ENCODE measurements around the gene SNX25. TPM values are rescaled to one million over a fixed set of nuclear protein-coding genes. Genes with fewer than 3 reads are reported as not detected.

Gene SNX25
- polyA plus RNA-seq, 5 donors, result 13.8 to 19.2 (median 18.3) TPM

DNA sequence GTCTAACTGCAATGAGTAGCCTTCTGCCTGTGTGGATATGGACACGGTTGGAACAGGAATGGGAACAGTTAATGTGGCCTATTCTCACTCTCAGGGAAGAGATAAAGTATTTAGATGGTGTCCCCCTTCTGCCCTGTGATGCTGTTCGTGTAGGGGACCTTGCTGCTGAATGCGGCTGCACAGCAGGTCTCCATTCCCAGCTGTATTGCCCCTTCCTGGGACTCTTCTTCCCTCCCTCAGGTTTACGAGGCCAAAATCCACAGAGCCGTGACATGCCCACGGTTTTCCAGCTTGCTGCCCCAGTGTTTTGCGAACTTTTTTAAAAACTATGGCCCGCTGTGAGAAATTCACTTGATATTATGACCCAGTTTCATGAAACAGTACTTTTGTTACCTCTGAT lies 50.3 kb downstream of the SNX25 start:
- DNase-seq, result no peak

DNA sequence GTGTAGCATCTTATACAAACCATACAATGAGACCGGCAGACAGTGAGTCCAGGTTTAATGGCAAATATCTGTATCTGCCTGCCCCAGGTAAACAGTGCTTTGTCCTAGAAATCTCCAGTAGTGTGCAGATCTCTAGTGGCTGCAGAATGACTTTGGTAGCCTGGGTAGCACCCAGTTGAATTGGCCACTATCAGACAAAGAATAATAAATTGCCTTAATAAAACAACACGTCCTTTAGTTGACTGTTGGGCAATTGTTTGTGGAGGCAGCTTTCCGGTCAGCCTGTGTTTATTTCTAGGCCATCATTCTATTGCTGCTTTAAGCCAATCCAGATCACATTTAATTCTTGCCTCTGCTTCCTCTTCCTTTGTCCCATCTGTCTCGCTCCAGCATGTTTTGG lies 52.5 kb downstream of the SNX25 start:
- no peak for DNase-seq

DNA sequence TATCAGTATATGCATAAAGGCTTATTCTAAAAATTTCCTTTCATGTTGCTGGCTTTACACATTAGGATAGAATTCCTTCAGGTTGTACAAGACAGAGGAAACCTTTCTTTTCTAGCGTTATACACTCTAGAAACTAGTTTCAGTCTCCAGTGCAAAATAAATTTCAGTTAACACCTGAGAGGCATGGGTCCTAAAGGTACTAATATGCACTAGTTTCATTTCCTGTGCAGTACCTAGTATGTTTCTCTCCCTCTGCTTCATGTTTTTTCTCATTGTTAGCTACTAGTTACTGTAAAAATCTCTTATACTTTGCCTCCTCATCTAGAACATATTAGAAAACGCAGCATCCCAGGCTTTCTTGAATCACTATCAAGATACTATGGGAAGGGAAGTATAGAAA lies 54.0 kb downstream of the SNX25 start:
- no peak for DNase-seq

DNA sequence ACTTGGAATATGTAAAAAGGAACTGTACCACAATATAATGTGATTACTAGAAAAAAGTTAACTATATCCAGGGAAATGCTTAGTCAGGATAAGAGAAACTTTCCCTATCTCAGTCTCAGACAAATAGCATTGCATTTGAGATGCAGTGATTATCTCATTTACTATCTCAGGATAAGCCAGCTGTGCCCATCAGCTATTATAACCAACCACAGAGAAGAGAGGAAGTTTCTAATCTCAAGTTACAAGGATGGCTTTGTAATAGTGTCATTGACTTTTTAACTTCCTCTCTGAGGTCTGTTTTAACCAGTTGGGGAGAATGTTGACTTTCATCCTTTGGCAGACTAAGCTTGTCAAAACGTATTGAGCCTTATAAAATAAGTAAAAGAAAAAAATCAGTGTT lies 56.5 kb downstream of the SNX25 start:
- DNase-seq, result no peak

DNA sequence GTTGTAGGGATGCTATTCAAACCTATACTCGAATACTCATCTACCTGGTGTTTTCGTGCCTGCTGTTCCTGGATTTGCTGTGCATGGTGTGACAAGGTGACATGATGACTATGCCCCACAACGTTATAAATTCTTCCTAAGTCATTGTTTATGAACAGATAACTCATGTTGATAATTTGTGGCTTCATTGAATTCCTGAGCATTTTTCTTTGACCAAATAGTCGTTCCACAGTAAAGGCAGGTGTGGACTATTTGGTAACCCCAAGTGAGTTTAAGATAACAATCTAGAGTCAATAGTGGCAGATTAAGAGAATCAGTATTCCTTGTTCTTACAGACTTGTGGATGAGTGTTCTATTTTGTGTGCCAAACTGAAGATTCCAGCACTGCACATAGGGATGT lies 59.9 kb downstream of the SNX25 start:
- no peak for DNase-seq

DNA sequence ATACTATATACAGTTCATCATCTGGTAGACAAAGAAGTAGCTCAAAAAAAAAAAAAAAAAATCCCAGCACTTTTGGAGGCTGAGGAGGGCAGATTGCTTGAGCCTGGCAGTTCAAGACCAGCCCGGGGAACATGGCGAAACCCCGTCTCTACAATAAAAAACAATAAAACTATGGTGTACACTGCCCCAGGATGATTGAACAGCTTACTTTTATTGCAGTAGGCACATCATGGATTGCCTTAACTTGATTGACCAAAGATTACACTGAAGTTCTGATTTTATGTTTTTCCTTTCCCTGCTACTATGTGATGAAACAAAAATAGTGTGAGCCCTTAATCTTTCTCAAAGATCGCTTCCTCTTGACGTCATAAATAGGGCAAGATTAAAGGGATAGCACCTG lies 60.6 kb downstream of the SNX25 start:
- no peak for DNase-seq

DNA sequence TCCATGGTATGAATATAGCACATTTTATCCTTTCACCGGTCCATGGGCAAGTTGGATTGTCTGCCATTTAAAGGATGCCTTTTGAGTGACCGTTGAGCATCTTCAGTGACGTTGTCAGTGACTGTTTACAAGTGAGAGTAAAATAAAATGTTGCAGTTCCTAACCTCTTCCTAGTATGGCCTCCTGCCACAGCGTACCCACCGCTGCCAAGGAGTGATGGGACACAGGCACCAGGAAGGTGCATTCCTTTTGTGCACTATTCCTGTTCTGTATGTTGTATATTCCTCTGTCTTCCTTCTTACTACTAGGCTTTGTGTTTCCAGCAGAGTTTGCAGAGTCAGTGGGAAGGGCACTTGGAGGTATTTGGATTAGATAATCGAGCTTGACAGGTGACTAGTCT lies 61.5 kb downstream of the SNX25 start:
- DNase-seq, result no peak

DNA sequence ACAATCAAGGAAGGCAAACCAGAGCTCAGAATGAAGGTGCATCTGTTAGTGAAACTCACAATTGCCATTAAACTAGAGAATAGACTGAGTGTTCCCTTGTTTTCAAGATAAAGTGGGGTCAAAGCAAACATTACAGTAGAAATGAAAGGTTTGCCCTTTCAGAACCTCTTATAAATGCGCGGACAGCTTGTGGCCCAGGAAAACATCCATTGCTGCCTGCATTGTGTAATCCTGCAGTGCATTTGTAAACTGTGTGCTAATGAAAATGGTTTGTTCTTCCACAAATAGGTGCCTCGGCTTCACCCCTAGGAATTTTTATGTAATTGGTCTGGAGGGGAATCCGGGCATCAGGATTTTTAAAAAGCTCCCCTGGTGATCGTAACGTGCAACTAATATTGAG lies 62.8 kb downstream of the SNX25 start:
- DNase-seq, result no peak

DNA sequence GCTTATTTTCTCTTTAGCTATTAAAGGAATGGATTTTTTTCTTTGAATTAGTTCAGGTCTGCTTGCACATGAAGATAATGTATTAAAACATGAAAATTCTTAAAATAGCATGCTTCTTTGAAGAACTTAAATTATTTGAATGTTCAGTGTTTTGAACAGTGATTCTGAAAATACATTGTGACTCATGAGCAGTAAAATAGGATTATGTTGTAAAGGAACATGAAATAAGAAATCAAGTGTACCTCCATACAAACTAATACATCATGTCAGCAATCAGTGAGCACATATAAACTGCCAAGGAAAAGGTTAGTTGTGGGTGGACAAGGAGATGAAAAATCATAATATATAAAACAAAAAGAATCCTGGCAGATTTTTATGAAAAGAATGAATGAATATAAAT lies 66.1 kb downstream of the SNX25 start:
- DNase-seq, result no peak

DNA sequence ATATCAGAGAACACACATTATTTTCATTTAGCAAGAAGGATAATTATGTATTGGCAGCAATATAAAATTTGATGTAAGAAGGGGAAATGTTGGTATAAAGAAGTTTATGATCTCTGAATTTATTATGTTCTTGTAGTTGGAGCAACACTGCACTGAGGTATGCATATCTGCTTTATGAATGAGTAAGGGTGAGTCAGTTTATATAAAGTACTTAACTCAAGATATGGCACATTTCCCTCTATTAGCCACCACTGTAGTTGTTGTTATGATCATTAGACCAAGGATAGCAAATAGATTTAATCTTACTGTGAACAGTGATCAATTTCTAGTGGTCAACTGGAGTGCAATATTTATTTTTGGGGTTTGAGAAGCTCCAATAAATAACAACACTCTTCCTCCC lies 66.6 kb downstream of the SNX25 start:
- DNase-seq, result no peak

DNA sequence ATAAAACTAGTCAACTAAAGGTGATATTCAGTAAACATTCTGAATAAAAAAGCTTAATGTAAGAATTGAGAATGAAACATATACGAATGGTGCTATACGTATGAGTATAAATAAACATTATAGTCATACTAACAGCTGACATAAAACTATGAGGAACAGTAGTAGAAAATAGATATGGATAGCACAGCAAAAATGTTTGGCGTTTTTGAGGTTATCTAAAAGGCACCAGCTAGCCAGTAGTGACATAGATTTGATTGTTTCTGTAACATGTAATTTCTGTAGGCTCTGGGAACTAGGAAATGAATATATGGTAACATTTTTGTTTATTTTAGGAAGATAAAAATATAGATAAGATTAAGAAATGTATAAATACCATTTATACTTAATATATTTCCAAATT lies 69.3 kb downstream of the SNX25 start:
- no peak for DNase-seq

DNA sequence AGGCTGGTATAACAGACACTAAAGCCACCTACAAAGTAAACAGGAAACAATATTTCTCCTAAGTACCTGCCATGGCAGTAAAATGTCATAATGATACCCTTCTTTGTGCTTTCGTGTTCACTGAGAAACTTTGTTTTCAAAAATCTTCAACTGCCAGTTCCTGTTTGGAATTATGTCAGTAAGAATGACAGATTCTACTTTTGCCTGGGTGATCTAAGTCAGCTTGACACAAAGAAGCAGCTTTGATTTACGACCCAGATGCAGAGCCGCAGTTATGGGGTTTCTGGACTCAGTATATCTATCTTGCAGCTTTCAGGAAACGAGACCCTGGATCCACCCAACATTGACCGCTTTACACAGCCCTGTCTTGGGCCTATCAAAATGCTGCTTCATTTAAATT lies 71.2 kb downstream of the SNX25 start:
- no peak for DNase-seq

DNA sequence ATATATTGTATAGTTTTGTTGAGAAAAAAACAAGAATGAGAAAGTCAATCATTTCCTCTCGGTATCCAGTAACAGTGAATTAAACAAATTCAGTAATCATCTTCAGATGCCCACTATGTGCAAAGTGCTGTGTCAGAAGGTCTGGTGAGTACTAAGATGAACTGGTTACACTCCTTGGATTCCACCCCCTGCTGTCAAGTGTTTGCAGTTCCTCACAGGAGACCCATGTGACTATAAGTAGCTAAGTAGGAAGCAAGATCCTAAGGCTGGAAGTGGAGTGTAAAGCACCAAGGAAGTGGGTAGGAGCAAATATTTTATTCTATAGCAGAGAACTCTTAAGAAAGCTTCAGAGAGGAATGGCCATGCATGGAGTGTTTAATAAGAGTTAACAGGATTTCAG lies 73.6 kb downstream of the SNX25 start:
- peak in 1 of 2 donors; percentile 30 for DNase-seq

DNA sequence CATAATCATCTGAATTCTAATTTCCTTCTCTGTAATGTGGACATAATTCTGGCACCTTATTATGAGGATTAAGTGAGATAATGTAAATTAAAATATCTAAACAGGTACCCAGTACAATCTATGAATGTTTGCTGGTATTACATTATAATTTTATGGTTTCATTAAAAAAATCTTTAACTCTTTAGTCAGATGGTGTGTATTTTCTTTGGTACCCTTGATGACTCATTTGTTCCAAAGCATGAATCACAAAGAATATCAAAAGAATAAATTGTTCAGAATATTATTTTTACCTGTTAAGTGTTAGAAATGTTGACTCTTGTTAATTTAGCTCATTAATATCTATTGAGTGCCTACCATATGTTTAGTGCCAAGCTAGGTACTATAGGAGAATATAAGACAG lies 74.3 kb downstream of the SNX25 start:
- DNase-seq, result no peak

DNA sequence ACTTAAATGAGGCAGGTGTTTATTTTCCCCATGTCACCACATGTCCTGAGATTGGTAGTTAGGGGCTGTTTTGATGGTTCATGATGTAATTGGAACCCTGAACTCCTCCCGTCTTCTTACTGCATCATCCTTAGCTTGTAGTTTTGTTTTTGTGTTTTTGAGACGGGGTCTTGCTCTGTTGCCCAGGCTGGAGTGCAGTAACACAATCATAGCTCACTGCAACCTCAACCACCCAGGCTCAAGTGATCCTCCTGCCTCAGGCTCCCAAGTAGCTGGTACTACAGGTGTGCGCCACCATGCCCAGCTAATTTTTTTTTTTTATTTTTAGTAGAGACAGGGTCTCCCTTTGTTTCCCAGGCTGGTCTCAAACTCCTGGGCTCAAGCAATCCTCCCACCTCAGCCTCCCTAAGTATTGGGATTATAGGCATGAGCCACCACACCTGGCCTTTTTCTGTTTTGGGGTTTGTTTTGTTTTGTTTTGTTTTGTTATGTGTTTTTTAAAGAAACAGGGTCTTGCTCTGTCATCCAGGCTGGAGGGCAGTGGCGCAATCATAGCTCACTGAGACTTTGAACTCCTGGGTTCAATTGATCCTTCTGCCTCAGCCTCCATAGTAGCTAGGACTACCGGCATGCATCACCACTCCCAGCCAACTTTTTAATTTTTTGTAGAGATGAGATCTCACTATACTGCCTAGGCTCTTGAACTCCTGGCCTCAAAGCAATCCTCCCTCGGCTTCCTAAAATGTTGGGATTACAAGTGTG lies 76.4 kb downstream of the SNX25 start:
- no peak for DNase-seq

DNA sequence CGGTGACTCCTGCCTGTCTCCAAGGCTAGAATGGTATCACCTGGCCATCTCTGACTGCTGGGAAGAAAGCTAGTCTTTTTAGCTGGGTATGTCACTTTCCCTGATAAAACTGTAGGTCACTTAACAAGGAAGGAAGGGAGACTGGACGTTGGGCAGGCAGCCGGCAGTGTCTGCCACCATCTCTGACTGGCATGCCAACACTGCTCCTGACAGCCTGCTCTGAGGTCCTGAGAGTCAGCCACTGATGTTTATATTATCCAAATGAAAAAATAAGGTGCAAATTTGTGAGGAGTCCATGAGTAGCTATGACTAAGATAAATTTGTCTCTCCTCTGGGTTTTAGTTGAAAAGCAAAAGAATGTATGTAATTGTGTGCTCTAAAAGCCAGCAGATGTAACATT lies 77.2 kb downstream of the SNX25 start:
- DNase-seq, result no peak

DNA sequence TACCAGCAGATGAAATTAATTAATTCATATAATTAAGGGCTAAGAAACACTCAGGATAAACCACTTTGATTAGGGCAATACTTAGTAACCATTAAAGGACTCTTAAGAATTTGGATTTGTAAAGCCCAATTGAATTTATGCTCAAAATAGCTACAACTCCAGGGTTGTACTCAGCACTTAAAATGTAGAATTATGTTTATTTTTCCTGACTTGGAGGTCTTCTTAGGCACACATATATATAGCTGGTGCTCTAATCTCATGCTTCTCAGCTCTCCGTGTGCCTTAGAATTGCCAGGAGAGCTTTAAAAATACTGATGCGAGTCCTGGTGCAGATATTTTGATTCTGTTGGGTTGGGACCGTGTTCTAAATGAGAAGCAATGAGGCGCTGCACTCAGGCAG lies 77.6 kb downstream of the SNX25 start:
- DNase-seq, result no peak

DNA sequence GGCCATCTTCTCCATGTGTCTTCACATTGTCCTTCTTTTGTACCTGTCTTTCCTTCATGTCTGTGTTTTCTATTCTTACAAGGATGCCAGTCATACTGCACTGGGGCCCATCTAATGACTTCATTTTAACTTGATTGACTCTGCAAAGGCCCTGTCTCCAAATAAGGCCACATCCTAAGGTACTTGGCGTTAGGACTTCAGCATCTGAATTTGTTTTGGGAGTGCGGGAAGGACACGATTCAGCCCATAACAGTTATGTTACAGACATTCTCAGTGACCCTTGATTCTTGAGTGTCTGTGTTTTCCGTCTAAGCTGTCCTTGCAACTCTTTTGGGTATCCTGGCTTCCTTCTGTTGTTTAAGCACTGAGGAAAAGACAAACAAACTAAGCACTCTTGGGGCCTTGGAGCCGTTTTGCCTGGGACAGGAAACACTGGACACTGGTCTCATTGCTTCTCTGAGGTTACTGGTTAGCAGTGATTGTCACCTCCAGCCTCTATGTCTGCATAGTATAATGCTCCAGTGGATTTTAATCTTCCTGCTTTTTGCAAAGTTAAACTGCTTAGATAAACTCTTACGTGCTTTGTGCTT lies 80.7 kb downstream of the SNX25 start:
- no peak for DNase-seq

DNA sequence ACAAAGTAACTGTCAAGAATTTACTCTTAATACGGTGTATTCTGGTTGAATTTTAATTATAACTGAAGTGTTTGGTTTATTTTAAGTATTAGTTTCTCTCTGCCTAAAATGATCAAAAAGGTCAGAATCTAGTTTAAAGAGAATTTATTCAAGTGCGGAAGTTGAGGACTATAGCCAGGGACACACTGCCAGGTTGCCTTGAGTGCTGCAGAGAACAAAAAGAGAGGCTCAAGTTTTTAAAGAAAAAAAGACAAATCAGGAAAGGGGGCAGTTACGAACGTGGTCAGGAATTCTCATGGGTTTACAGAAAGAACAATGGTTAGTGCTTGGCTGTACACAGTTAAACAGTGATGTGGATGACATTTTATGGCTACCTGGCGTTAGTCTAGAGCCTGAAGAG lies 81.3 kb downstream of the SNX25 start:
- no peak for DNase-seq

DNA sequence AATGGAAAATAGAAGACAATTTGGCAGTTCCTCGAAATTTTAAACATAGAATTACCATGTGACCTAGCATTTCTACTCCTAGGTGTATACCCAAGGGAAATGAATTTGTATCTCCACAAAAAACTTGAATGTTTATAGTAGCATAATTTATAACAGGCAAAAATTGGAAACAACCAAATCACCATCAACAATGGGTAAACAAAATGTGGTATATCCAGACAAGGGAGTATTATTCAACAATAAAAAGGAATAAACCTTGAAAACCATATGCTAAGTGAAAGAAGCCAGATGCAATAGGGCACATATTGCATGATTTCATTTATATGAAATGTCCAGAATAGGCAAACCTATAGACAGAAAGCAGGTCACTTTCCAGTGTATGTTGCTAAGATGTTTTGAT lies 83.8 kb downstream of the SNX25 start:
- no peak for DNase-seq

DNA sequence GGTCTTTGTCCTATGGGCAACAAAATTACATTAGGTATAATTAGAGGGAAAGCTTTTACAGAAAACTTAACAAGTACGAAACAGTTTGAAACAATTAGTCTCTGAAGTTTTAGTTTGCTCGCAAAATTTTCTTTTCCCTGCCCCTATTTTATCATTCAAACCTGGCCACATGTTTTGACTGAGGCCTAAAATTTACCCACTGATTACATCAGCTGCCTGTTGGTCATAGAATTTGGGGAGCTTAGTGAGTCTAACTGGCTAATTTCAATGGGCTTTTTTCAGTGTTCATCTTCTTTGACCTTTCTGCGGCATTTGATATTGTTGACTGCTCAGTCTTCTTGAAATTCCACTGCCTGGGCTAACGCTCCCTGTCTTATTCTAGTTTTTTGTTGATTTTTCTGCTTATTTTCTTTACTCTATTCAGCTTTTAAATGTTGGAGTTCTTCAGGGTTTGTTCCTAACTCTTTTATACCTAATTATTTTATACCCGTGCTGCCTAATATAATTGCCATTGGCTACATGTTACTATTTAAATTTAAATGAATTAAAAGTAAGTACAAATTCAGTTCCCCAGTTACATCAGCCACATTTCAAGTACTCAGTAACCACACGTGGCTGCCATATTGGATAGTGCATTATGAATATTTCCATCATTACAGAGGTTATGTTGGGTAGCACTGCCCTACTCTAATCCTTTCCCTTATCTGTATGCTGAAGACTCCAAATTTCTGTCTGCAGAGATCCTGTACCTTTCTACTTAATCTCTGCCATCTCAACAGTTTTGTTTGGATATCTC lies 87.5 kb downstream of the SNX25 start:
- DNase-seq, result no peak

DNA sequence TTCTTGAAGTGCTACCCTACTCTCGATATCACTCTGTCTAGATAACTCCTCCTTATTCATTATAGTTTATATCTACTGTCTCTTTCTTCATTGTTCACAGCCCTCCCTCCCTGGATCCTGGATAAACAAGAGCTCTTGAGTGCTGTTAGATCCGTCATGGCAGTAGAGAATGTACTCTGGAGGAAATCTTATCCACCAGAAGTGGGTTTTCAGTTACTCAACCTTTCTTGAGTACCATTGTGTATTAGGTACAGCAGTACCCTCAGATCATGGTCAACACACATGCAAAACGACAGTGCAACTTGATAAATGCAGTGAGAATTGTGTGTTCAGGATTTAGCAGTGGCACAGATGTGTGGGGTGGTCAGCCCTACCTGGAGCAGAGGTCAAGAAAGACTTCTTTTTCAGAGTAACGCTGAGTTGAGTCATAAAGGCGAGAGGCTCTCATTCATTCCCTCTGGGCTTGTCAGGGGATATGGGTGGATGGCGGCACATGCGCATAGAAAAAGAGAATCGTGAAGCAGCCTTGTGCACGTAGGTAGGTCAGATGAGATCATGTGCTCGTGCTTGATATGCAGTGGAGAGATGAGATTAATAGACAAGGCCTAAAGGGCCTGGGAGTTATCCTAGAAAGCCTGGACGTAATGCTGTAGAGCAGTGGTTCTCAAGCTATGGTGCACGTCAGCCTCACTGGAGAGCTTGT lies 89.5 kb downstream of the SNX25 start:
- DNase-seq, result no peak

DNA sequence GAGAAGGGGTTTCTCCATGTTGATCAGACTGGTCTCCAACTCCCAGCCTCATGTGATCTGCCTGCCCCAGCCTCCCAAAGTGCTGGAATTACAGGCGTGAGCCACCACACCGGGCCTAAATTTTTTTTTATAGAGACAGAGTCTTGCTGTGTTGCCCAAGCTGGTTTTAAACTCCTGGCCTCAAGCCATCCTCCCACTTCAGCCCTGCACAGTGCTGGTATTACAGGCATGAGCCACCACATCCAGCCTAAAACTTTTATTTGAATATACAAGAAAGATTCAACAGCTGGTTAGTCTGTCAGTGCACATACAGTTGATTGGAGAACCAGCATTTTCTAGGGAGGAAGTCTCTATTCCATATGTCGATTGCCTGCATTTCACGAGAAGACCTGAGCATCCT lies 95.1 kb downstream of the SNX25 start:
- DNase-seq, result no peak
